GM21390 (cell line): Measurements from ENCODE around the gene ALG9.

Experiments used
- ATAC-seq: cut with Tn5 transposase; IDR thresholded peaks from one replicate; pipeline ENCODE4 v1.9.1; 2021; ENCODE audit not compliant: unreplicated experiment

The ALG9 gene

DNA sequence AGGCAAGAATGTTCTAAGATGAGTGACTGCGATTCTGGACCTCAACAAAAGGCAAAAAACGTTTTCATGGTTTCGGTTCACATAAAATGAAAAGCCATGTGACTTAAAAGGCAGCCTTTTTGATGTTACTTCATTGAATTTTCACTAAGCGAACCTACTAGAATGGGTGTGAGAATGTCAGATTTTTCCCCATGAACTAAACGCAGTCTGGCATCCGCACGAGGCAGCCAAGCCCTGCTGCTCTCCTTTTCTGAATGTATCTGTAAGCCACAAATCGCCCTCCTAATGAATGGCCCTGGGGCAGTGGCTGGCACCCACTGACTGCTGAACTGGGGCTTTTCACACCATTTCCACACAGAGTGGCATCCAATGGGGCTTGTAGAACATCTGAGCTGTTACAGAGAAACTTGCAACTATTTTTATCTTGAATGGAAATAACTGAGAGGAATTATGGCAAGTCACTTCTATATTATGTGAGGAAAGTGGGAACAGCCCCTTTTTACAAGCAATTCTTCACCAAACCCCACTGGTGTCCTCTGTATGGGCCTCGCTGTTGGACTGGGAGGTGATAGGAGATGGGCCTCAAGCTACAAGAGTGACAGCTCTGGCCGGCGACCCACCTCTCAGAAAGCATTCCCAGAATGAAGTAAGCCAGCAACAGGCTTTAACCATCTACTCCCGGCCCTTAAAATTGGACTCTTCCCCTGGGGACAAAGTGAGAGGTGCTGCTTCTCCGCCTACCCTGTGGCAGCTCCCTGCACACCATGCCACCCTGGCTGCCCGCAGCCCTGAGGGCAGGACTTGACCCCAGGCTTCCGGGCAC is 134.5 kb downstream of the ALG9 start:
- no peak for ATAC-seq
